Fibroblast of skin of right biceps (primary cell): ENCODE results near the gene TRIOBP.

Experiments
- DNase-seq: peaks from one replicate; pipeline ENCODE4 v3.0.0-alpha.2; 2013

The TRIOBP gene

DNA sequence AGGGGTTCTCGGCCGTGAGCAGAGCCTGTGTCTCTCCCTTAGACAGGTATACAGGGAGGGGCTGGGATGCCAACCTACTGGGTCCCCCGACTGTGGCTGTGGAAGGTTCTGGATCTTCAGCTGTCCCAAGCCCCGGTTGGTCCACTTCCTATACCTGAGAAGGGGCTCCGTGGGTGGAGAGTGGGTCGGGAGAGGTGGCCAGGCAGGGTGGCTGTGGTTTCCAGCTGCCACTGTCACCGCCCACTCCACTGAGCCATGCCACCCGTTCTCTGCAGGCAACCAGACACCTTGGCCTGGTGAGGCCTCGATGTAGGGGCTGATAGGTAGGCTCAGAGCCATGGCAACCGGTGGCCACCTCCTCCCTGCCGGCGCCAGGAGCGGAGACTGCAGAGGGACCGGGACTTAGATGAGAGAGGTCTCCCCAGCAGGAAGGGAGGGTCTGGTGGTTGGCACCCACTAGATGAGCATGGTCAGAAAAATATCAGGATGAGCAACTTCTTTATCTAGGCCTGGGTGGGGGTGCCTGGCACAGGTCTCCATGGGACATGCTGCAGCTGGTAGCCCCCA, 53.8 kb downstream of the TRIOBP start:
- no peak for DNase-seq

DNA sequence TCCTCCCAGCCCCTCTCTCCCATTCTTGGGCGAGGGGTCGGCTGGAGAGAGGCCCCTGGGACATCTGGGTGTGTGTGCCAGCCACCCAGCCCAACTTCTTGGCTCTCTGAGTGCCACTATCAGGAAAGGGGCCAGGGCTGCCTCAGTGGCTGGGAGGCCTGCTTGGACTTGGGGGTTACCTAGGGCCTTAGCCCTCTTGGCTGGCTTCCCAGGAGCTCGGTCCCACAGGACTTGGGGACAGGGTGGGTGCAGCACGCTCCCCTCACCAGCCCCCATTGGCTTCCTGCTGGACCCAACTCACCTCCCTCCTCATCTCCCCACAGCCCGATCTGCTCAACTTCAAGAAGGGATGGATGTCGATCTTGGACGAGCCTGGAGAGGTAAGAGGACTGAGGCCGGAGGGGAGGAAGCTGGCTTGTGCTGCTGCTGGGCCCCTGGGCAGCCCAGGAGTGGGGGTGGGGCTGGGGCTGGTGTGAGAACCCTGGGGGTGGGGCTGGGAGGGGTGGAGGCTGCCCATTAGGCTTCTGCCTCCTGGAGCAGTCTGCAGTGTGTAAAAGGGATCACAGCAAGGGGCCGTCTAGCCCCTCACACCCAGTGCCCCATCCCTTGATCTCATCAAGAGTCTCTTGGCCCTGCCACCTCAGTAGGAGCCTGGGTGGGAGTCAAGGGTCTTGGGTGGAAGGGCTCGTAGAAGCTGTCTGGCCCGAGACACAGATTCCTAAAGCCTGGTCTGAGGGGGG, 54.8 kb downstream of the TRIOBP start:
- no peak for DNase-seq

DNA sequence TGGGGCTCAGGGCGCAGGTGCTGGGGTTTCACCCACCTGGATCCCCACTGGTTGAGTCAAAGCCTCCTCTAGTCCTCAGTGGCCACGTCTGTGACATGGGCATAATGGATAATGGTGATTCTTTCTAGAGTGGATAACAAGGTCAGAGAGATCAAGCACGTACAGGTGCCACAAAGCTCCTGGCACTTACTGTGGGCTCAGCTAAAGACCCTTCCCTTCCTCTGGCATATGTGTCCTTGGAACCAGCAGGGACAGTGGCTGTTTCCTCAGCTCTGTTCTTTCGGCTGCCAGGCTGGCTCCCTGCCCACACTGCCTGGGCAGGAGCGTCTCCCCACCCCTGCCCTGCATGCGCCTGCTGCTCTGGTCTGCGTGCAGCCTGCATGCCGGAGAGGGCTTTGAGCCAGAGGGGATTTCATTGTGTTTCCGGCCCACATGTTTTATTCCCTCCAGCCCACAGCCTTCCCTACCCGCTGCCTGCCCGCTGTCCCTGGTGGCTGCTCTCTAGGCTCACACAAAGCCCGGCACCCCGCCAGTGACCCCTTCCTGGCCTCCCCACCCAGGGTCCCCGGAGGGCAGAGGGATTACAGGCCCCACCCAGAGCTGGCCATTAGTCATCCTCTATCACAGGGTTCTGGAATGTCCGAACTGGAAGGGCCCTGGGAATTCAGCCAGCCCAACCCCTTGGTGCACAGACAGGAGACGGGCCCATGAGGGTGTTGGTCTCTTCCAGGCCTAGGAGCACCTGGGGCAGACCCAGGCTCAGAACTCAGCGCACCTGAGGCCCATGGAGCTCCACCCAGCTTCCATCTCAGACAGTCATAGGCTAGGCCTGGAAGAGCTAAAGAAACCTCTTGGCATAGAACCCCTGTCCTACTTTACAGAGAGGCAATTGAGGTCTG, 55.6 kb downstream of the TRIOBP start:
- peak; percentile 86 for DNase-seq

DNA sequence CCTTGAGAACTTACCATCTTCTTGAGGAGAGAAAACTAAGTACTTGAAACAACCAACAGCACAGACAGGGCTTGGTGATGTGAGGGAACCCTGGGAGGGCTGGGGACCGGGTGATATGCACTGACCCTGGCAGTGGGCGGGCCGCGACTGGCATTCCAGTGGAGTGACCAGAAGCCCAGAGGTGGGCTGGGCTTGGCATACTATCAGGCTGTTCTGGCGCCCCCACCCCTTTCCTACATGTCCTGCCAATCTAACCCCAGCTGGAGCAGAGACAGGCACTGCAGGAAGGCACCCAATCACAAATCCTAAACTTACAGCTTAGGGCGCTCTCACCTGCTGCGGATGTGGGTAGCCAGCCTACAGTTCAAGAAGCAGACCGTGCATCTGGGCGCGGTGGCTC, 56.9 kb downstream of the TRIOBP start:
- no peak for DNase-seq

DNA sequence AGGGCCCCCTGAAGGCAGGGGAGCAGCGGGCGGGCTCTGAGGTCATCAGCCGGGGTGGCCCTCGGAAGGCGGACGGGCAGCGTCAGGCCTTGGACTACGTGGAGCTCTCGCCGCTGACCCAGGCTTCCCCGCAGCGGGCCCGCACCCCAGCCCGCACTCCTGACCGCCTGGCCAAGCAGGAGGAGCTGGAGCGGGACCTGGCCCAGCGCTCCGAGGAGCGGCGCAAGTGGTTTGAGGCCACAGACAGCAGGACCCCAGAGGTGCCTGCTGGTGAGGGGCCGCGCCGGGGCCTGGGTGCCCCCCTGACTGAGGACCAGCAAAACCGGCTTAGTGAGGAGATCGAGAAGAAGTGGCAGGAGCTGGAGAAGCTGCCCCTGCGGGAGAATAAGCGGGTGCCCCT, 60.8 kb downstream of the TRIOBP start:
- DNase-seq, result no peak

DNA sequence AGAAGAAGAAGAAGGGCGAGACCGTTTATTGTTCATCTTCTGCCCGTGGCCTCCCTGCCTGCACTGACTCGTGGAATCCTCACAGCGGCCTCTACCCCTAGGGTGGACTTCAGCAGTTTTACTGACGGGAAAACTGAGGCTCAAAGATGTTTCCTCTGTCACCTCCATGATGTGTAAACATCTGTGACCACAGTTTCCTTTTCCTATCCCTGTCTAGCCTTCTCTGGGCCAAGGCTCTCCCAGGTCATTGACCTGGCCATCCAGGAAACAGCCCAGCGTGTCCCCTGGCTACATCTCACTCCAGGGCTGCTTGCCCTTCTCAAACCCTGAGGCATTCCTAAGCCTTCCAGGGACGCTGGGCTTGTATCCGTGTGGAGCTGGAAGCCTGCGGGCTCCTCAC, 61.8 kb downstream of the TRIOBP start:
- no peak for DNase-seq

DNA sequence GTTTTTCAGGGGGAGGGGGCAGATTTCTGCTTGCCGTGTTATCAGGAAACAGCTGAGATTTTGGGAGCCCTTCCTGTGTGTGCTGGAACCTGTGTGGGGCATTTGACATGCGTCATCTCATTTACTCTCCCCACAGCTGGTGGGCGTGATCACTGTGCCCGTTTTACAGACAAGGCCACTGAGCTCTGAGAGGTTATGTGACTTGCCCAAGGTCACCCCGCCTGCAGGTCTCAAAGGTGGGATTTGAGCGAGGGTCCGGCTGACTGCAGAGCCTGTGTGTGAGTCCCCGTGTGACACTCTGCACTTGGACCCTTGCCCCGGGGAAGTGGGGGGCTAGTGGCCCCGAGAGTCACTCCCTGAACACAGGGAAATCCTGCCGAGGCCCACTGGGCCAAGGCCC, 62.4 kb downstream of the TRIOBP start:
- no peak for DNase-seq

DNA sequence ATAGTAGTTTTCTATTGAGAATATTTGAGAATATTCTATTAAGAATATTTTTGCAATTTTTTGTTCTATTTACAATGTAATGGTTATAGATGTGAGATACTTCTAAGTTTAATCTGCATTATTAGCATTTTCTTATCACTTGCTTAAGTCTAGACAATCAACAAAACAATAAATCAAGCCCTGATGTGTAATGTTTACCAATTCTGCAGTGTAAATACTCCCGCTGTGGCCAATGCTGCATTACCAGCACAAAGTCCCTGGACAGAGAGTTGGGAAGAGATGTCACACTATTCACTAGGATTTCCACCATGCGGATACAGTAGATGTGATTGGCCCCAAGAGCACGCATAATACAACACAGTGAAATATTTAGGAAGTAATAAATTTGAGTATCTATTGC, 63.3 kb downstream of the TRIOBP start:
- DNase-seq, result no peak

DNA sequence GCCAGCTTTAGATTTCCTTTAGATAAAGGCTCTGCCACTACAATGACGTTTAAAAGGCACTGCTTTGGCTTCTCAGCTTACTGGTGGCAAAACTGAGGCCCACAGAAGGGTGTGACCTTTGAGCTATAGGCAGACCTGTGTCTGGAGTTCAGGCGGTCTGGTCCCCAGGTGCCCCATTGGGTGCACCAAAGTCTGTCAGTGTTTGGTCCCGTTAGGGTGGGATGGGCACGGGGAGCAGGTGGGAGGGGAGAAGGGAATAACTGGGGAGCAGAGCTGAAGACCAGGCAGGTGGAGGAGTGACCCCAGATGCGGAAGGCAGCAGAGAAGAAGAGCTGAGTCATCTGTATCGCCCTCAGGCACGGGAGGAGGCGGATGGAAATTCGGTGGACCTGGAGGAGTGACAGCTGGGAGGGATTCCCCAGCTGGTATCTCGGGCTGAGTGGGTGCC, 65.6 kb downstream of the TRIOBP start:
- DNase-seq, result no peak

DNA sequence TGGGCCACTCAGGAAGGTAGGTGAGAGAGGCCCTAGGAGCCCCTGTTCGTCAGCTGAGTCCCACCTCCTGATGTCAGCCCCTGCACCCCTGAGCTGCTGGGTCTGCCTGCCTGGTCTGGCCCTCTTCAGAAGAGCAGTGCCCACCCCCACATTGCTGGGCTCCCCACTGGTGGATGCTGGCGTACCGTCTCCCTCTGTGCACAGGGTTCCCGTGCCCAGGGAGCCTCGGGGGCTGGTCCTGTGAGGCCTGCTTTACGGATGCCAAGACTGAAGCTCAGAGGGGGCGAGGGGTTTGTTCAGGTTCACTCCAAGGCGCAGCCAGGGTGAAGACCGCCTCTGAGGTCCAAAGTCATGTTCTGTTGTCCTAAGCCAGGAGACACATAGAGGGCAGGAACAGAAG, 66.2 kb downstream of the TRIOBP start:
- DNase-seq, result no peak

DNA sequence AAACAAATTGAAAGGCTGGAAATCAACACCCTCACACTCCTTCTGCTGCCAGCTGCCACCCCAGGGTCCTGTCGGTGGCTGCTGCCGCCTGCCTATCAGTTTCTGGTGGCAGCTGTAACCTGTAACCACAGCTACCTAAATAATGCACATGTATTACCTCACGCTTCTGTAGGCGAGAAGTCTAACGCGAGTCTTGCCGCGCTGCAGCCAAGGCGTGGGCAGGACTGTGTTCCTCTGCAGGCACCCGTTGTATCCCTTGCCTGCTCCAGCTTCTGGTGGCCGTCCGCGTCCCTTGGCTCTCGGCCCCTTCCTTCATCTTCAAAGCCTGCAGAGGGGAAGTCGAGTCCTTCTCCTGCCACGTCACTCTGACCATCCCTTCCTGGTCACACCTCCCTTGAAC, 66.8 kb downstream of the TRIOBP start:
- no peak for DNase-seq

DNA sequence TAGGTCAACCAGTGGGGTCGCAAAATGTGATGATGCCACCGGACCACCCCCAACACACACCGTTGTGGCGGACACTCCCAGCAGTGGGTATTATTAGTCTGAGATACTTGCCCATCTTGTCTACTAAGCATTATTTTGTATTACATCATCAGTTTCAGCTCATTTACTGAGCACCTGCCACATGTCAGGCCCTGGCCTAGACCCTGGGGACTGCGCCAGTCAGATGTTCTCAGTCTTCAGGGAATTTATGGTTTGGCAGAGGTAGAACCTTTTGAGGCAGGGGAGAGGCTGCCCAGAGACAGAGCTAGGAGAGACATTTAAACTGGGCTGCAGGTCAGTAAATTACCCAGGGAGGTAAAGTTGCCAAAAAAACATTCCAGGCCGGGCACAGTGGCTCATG, 67.8 kb downstream of the TRIOBP start:
- DNase-seq, result no peak

DNA sequence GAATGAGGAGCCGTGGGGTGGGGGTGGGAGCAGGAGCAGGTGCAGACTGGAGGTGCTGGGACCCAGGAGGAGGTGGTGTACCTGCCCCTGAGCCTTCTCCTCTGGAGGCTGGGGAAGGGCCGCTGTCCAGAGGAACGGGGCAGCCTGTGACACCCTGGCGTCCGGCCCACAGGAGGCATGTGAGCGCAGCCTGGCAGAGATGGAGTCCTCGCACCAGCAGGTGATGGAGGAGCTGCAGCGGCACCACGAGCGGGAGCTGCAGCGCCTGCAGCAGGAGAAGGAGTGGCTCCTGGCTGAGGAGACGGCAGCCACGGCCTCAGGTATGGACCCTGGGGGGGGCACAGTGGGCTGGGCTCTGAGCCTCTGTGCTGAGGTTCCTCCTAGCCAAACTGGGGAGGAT, 68.7 kb downstream of the TRIOBP start:
- no peak for DNase-seq

DNA sequence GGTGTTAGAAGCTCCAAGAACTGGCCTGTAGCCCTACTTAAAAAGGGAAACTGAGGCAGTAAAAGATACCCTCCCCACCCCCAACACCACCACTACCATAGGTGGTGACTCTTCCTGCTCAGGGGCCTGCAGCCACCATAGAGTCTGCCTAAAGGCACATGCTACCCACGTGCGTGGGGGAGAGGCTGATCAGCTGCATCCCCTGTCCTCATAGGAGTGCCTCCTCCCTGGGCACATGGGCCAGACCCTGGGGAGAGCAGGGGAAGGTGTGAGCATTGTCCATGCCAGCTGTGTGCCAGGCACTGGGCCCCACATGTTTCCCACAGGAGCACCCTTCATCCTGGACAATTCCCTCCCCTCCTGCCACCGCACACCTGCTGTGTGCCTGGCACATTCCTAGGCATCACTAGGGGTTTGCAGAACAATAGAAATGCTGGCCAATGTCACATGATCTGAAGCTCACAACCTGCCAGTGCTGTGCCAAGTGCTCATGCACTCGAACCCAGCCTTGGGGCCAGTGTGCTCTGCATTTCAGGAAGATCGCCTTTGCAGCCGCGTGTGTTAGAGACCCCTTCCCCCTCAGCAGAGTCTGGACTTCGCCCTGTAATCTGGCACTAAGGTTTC, 69.2 kb downstream of the TRIOBP start:
- DNase-seq, result no peak

DNA sequence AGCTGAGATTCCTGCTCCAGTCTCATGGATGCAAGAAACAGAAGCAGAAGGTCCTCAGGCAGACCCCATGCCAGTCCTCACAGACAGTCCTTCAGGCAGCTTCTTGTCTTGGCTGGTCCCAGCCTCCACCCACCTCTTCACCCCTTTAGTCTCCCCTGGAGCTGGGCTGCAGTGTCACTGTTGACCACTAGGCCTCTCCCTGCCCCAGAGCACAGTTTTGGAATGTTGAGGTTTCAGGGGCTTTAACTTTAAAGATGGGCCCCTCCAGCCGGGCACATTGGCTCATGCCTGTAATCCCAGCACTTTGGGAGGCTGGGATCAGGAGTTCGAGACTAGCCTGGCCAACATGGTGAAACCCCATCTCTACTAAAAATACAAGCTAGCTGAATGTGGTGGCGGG, 71.4 kb downstream of the TRIOBP start:
- no peak for DNase-seq

DNA sequence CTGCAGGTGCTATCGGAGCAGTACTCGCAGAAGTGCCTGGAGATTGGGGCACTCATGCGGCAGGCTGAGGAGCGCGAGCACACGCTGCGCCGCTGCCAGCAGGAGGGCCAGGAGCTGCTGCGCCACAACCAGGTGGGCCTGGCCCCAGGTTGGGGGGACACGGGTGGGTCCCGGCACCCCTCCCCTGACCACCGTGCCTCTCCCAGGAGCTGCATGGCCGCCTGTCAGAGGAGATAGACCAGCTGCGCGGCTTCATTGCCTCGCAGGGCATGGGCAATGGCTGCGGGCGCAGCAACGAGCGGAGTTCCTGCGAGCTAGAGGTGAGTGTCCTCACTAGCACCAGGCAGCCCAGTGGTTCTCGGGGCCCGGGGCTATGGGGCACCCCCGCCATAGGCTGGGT, 72.2 kb downstream of the TRIOBP start:
- no peak for DNase-seq

DNA sequence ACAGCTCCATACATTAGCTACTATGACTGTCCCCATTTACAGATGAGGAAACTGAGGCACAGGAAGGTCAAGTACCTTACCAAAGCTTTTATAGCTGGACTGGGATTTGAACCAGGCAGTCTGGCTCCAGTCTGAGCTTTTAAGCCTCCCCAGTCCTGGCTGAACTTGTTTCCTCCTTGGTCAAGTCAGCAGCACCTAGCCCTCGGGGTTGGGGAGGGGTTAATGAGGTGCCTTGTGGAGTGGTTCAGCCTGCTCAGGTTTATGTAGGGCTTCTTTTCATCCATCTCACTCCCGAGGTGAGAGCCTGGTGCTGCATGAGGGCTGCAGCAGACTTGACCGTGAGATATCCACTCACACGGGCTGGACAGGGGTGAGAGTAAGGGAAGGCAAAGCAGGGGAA, 74.2 kb downstream of the TRIOBP start:
- no peak for DNase-seq

DNA sequence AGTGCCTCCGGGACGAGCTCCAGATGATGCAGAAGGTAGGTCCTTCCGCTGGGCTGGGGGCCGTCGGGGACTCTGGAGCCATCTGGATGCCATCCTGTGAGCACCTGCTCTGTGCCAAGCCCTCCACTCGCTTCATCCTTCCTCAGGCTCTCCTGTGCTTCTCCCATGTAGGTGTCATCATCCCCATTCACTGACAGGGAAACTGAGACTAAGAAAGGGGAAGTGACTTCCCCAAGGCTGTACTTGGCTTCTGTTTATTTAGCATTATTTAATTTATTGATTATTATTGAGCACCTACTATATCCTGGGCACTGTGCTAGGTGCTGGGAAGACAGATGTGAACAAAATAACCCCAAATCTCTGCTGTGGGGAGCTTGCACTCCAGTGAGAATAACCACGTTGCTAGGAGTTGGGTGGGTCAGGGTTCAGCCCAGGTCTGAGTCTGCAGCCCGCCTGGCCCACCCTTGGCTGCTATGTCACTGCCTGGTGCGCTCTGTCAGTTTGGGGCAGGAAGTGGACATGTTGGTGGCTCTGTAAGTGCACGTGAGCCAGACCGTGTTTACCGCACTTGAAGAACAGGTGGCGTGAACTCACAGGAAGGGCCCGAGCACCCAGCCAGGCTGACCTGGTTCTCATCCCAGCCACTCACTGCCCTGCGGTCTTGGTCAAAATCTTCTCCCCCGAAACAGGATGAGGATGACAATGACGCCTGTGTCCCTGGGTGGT, 75.0 kb downstream of the TRIOBP start:
- DNase-seq, result no peak

DNA sequence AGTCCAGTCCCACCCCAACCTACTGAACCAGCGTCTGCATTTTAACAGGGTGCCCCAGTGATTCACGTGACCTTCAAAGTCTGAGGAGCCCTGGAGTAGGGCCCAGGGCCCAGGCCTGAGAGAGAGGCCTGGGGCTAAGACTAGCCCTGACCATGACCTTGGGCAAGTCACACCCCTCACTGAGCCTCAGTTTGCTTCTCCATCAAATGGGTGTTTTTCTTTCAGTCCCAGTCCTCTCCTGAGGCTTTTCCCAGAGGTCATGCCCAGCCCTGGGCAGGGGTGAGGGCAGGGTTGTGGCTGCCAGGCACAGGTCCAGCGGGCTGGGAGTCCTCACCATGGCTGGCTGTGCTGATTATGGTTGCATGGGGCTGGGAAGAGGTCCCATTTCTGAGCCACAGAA, 77.9 kb downstream of the TRIOBP start:
- DNase-seq, result no peak

DNA sequence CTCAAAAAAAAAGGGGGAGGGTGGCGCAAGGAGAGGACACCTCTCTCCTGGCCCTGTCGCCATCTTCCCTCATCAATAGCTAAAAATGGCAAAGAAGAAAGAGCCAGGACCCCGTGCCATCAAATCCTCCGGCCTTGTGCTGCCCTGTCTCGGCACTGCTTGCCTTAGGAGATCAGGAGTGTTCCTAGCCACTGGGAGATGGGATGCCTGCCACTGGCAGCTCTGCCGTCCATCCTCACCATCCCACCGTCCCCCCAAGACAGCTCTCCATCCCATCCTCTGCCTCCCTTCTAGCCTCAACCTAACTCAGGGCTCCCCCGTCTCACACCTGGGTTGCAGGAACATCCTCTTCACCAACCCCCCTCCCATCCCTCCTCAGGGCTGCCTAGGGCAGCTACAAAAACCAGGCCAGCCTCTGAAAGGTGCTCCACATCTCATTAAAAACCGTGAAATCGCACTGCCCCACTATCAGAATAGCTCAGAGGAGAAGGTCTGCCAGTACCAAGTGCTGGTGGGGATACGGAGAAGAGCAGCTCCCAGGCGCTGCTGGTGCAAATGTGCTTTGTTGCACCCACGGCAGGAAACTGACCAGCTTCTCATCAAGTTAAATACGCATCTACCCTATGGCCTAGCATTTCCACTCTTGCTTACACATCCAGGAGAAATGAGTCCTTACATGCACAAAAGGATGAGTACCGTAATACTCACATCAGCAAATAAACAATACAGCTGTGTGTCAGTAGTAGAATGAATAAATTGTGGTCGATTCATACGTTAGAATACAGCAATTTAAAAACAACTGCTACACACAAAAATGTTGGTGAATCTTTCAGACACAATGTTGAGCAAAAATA, 79.2 kb downstream of the TRIOBP start:
- peak; percentile 73 for DNase-seq

DNA sequence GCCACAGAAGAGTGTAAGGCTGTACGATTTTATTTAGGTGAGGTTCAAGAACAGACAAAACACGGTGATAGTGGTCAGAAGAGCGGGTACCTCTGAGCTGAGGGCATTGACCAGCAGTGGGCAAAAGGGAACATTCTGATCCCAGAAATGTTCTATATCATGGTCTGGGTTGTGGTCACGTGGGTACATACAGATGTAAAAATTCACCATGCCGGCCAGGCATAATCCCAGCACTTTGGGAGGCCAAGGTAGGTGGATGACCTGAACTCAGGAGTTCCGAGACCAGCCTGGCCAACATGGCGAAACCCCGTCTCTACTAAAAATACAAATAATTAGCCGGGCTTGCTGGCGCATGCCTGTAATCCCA, 79.8 kb downstream of the TRIOBP start:
- no peak for DNase-seq

DNA sequence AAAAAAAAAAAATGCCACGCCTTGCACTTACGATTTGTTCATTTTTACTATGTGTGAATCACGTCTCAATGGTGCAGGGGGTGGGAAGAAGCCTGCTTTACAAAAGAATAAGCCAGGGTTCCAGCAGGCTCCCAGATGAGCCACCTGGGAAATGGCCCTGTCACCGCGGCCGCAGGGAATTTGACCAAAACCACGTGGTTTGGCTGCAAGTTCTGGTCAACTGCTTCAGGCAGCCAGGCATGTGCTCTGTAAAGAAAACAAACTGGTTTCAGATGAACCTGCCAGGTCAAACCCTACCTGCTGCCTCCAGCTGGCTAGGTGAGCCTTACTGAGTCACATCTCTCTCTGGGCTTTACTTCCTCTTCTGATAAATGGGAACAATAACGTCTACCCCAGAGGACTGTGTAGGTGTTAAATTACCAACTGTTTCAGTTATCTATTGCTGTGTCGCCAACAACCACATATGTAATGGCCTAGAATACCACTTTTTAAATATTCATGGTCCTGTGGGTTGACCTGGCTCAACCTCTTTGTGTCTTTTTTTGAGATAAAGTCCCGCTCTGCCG, 80.4 kb downstream of the TRIOBP start:
- peak; percentile 77 for DNase-seq
